MG63 (cell line): ENCODE measurements around the gene RPS6KA1. TPM values are rescaled to one million over a fixed set of nuclear protein-coding genes. Genes with fewer than 3 reads are reported as not detected.
"Not testable (repeated sequence)": the region's sequence is repeated elsewhere in the genome, so short reads cannot be mapped to it uniquely, and the experiment has no call there.

Experiments used
- DNase-seq: peaks from one replicate; pipeline ENCODE4 v3.0.0-alpha.2; 2020
- H3K27me3 ChIP-seq: fragments of 250-450 bp; sonication (Bioruptor Pico); 2 replicates; pipeline ENCODE4 v1.5.1; 2020; ENCODE audit warnings: mild to moderate bottlenecking, moderate library complexity
- H3K36me3 ChIP-seq: fragments of 250-450 bp; sonication (Bioruptor Pico); 2 replicates; pipeline ENCODE4 v1.5.1; 2020; ENCODE audit warnings: mild to moderate bottlenecking, moderate library complexity
- H3K4me3 ChIP-seq: fragments of 250-450 bp; sonication (Bioruptor Pico); 2 replicates; pipeline ENCODE4 v1.5.1; 2020; ENCODE audit warnings: mild to moderate bottlenecking, moderate library complexity
- H3K9me3 ChIP-seq: fragments of 250-450 bp; sonication (Bioruptor Pico); 2 replicates; pipeline ENCODE4 v1.5.1; 2020; ENCODE audit warnings: mild to moderate bottlenecking, moderate library complexity
- total RNA-seq: library from RNA; depleted of rRNA; stranded (reverse); fragments of >200 nt; shearing (Covaris generic); gene quantifications from 2 replicates; pipeline ENCODE4 v1.2.3, GENCODE V29; 2014; ENCODE audit warnings: low replicate concordance; rRNA removed

Gene RPS6KA1
- total RNA-seq, 1 experiment from 2014 or later: 10.1 TPM

- DNase-seq: no peak
These were observed 74.3 kb downstream of the RPS6KA1 start for GRCh38 chr1:26603856-26604255.

DNA sequence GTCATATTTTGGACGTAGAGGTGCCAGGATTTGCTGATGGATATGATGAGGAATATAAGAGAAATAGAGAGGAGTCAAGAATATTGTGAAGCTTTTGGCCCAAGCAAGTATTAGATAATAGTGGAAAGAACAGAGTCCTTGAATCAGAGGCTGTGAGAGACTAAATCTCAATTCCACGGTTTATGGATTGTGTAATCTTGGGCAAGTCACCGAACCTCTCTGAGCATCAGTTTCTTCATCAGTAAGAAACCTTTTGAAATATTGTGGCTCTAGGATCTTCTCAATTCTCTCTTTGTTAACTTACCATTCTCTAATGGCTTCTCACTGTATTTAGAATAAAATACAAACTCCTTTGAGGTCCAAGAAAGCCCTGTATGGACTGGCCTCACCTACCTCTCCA is 77.6 kb downstream of the RPS6KA1 start:
- H3K4me3 ChIP-seq: no peak overlapping the region
- DNase-seq: no peak
- no peaks in the 10 kb centered on the region for H3K27me3 ChIP-seq
- no peaks in the 10 kb centered on the region for H3K36me3 ChIP-seq
- H3K9me3 ChIP-seq: no peaks in the 10 kb centered on the region

More at GRCh38 chr1:26603856-26604255, 74.3 kb downstream of the RPS6KA1 start:
- H3K36me3 ChIP-seq: no peaks in the 10 kb centered on the region
- H3K27me3 ChIP-seq: no peaks in the 10 kb centered on the region
- H3K9me3 ChIP-seq: no peaks in the 10 kb centered on the region
- no peak overlapping the region for H3K4me3 ChIP-seq

DNA sequence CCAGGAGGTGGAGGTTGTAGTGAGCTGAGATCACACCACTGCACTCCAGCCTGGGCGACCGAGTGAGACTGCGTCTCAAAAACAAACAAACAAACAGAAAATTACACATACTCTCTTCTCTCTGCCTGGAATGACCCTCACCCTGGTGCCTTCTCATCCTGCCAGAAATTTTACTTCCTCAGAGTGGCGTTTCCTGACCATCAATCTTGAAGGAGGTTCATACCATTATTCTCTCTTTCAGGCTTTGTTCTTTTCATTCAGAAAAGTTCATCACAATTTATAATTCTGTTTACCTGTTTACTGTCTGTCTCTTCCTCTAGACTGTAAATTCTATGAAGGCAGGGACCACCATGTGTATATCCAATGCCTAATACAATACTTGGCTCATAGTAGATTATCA is 79.3 kb downstream of the RPS6KA1 start:
- no peak overlapping the region for H3K4me3 ChIP-seq
- no peak for DNase-seq
- no peaks in the 10 kb centered on the region for H3K27me3 ChIP-seq
- no peaks in the 10 kb centered on the region for H3K36me3 ChIP-seq
- H3K9me3 ChIP-seq: no peaks in the 10 kb centered on the region

- Histone ChIP-seq H3K4me3 (no peak overlapping the region), H3K27me3 (no peaks in the 10 kb centered on the region), H3K36me3 (no peaks in the 10 kb centered on the region), H3K9me3 (no peaks in the 10 kb centered on the region)
- no peak for DNase-seq
These were observed 81.2 kb downstream of the RPS6KA1 start for GRCh38 chr1:26610781-26611180.

DNA sequence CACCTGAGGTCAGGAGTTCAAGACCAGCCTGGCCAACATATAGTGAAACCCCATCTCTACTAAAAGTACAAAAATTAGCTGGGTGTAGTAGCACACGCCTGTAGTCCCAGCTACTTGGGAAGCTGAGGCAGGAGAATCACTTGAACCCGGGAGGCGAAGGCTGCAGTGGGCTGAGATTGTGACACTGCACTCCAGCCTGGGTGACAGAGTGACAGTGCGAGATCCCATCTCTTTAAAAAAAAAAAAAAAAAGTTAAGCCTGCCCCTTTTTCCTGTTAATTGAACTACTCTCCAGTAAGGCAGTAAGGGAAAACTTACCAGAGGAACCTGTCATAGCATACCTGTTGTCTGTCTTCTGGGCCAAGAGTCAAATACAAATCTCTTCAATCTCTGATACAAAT is 83.1 kb downstream of the RPS6KA1 start:
- H3K36me3 ChIP-seq, DNase-seq, H3K9me3 ChIP-seq, H3K27me3 ChIP-seq, H3K4me3 ChIP-seq: not testable (repeated sequence)

- no peak for DNase-seq
- Histone ChIP-seq H3K4me3 (no peak overlapping the region), H3K36me3 (no peaks in the 10 kb centered on the region), H3K9me3 (no peaks in the 10 kb centered on the region), H3K27me3 (no peaks in the 10 kb centered on the region)
These were observed 85.3 kb downstream of the RPS6KA1 start for GRCh38 chr1:26614655-26615411.

GRCh38 chr1:26616881-26617280 is 87.3 kb downstream of the RPS6KA1 start:
- no peaks in the 10 kb centered on the region for H3K36me3 ChIP-seq
- H3K4me3 ChIP-seq: no peak overlapping the region
- DNase-seq: no peak
- no peaks in the 10 kb centered on the region for H3K9me3 ChIP-seq
- no peaks in the 10 kb centered on the region for H3K27me3 ChIP-seq

DNA sequence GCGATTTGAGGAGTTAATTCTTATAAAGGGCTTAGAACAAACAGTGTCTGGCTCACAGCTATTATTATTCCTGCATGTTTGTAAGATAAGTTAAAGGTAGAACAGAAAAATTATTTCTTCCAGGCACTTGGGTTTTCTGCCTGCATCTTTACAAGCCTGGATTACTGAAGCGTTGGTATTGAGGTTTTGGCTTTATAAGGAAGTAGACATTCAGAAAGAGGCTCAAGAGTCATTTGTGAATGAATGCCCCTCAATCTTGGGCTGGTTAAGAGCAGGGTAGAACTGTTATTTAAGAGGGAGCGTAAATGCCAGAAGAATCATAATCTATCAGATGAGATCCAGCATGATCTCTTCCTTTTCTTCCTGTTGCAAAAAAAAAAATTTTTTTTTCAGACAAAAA is 89.0 kb downstream of the RPS6KA1 start:
- H3K27me3 ChIP-seq: no peaks in the 10 kb centered on the region
- H3K36me3 ChIP-seq: no peaks in the 10 kb centered on the region
- no peak overlapping the region for H3K4me3 ChIP-seq
- no peaks in the 10 kb centered on the region for H3K9me3 ChIP-seq
- no peak for DNase-seq

Other genes with a start within 250 kb of the RPS6KA1 start
- gene SH3BGRL3, start 249.7 kb upstream of the RPS6KA1 start, total RNA-seq: 20.2 and 22.3 TPM in 2 replicates
- 3.9 and 6.1 TPM in 2 replicates for gene UBXN11, start 223.1 kb upstream of the RPS6KA1 start, total RNA-seq
- gene CD52, start 211.8 kb upstream of the RPS6KA1 start, total RNA-seq: not detected in 2 replicates
- gene CRYBG2, start 175.6 kb upstream of the RPS6KA1 start, total RNA-seq: not detected in 2 replicates
- not detected in 2 replicates for gene ZNF683, start 157.0 kb upstream of the RPS6KA1 start, total RNA-seq
- gene LIN28A, start 118.9 kb upstream of the RPS6KA1 start, total RNA-seq: not detected in 2 replicates
- 28.8 and 37.8 TPM in 2 replicates for gene DHDDS, start 97.4 kb upstream of the RPS6KA1 start, total RNA-seq
- 568 and 802 TPM in 2 replicates for gene HMGN2, start 57.3 kb upstream of the RPS6KA1 start, total RNA-seq
- 5.5 and 14.6 TPM in 2 replicates for gene ARID1A, start 166.3 kb downstream of the RPS6KA1 start, total RNA-seq